ENCODE data around the gene RBM33.

GRCh38 chr7:155680124-155680523 lies 35.7 kb downstream of the RBM33 start:
- TF ChIP-seq, protein P1, sequence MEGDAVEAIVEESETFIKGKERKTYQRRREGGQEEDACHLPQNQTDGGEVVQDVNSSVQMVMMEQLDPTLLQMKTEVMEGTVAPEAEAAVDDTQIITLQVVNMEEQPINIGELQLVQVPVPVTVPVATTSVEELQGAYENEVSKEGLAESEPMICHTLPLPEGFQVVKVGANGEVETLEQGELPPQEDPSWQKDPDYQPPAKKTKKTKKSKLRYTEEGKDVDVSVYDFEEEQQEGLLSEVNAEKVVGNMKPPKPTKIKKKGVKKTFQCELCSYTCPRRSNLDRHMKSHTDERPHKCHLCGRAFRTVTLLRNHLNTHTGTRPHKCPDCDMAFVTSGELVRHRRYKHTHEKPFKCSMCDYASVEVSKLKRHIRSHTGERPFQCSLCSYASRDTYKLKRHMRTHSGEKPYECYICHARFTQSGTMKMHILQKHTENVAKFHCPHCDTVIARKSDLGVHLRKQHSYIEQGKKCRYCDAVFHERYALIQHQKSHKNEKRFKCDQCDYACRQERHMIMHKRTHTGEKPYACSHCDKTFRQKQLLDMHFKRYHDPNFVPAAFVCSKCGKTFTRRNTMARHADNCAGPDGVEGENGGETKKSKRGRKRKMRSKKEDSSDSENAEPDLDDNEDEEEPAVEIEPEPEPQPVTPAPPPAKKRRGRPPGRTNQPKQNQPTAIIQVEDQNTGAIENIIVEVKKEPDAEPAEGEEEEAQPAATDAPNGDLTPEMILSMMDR (IDR thresholded peaks at IDR 0.05) = no peak
- TF ChIP-seq, protein P2, sequence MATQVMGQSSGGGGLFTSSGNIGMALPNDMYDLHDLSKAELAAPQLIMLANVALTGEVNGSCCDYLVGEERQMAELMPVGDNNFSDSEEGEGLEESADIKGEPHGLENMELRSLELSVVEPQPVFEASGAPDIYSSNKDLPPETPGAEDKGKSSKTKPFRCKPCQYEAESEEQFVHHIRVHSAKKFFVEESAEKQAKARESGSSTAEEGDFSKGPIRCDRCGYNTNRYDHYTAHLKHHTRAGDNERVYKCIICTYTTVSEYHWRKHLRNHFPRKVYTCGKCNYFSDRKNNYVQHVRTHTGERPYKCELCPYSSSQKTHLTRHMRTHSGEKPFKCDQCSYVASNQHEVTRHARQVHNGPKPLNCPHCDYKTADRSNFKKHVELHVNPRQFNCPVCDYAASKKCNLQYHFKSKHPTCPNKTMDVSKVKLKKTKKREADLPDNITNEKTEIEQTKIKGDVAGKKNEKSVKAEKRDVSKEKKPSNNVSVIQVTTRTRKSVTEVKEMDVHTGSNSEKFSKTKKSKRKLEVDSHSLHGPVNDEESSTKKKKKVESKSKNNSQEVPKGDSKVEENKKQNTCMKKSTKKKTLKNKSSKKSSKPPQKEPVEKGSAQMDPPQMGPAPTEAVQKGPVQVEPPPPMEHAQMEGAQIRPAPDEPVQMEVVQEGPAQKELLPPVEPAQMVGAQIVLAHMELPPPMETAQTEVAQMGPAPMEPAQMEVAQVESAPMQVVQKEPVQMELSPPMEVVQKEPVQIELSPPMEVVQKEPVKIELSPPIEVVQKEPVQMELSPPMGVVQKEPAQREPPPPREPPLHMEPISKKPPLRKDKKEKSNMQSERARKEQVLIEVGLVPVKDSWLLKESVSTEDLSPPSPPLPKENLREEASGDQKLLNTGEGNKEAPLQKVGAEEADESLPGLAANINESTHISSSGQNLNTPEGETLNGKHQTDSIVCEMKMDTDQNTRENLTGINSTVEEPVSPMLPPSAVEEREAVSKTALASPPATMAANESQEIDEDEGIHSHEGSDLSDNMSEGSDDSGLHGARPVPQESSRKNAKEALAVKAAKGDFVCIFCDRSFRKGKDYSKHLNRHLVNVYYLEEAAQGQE (IDR thresholded peaks at IDR 0.05; ENCODE audit: insufficient read depth in 1 of 2, low read depth in 2 of 2, low read length in 1 of 2) = no peak
